Endothelial cell of umbilical vein (primary cell): ENCODE measurements around the gene THOP1. TPM values are rescaled to one million over a fixed set of nuclear protein-coding genes. Genes with fewer than 3 reads are reported as not detected.

Source experiments
- Bru-seq: library from RNA; stranded (reverse); fragments of 400-500 nt; gene quantifications from one replicate; lab custom pipeline; 2021; lab: Mats Ljungman, UMichigan
- BruChase-seq, 2 experiments: library from RNA; stranded (reverse); fragments of 400-500 nt; gene quantifications; one replicate each; lab custom pipeline; 2021; lab: Mats Ljungman, UMichigan
- BruUV-seq: library from RNA; stranded (reverse); fragments of 400-500 nt; replicated peaks from 2 replicates; lab custom pipeline; 2021; lab: Mats Ljungman, UMichigan
- CTCF ChIA-PET: fragments of 300-600, 350-600 bp; sonication (Branson Sonifier 250); formaldehyde crosslinking; loops from one replicate; lab custom pipeline; 2021; ENCODE audit warnings: antibody characterized with exemption, inconsistent platforms; lab: Charles Lee
- POLR2A ChIA-PET: fragments of 300-600, 350-600 bp; sonication (Branson Sonifier 250); formaldehyde crosslinking; loops from one replicate; lab custom pipeline; 2021; ENCODE audit warnings: antibody characterized with exemption, inconsistent platforms; lab: Charles Lee
- DNase-seq: peaks from one replicate; pipeline ENCODE4 v3.0.0-alpha.2; 2011; ENCODE audit warnings: low read depth, low spot score
- FAIRE-seq: peaks from 2 replicates; lab custom pipeline; 2011; peaks lifted over from hg19 to GRCh38; lab: Jason Lieb, UNC
- H2AFZ ChIP-seq: 2 replicates; pipeline ENCODE4 v1.6.0; 2012; ENCODE audit warnings: low read depth, low read length, control low read depth, inconsistent platforms
- H3K27ac ChIP-seq: 2 replicates; pipeline ENCODE4 v1.5.1; 2011; ENCODE audit warnings: low read depth, mild to moderate bottlenecking, control low read depth, low read length, moderate library complexity; ENCODE audit not compliant: insufficient read depth
- H3K27me3 ChIP-seq, 2 experiments: 2 replicates each; pipeline versions ENCODE4 v1.6.0 to v1.6.1; 2011; ENCODE audit warnings: low read length in 2 of 2, mixed read lengths in 1 of 2; ENCODE audit not compliant: control insufficient read depth in 2 of 2, insufficient read depth in 2 of 2
- H3K36me3 ChIP-seq, 2 experiments: 2 replicates in 1 of 2; 3 replicates in 1 of 2; pipeline ENCODE4 v1.5.1; 2011; ENCODE audit warnings: low read length in 2 of 2, mild to moderate bottlenecking in 1 of 2, moderate library complexity in 1 of 2; ENCODE audit not compliant: control insufficient read depth in 2 of 2, insufficient read depth in 2 of 2; ENCODE audit errors: extremely low read depth in 1 of 2
- H3K4me1 ChIP-seq: 3 replicates; pipeline ENCODE4 v1.5.1; 2011; ENCODE audit warnings: mild to moderate bottlenecking, low read length; ENCODE audit not compliant: control insufficient read depth, insufficient read depth; ENCODE audit errors: extremely low read depth
- H3K4me2 ChIP-seq: 2 replicates; pipeline ENCODE4 v1.6.1; 2011; ENCODE audit warnings: low read length, control low read depth, mixed read lengths; ENCODE audit not compliant: insufficient read depth
- H3K4me3 ChIP-seq, 3 experiments: fragments of 200-600 bp in 1 of 3; sonication (generic), shearing (Covaris generic) in 1 of 3; replicated peaks in 1 of 3; 2 replicates each; pipeline ENCODE4 v1.5.1; 2011 to 2016; ENCODE audit warnings: control low read depth in 3 of 3, low read length in 3 of 3, mild to moderate bottlenecking in 2 of 3, inconsistent platforms in 1 of 3, low read depth in 1 of 3, moderate library complexity in 1 of 3; ENCODE audit not compliant: insufficient read depth in 1 of 3
- H3K79me2 ChIP-seq: 2 replicates; pipeline ENCODE4 v1.6.0; 2012; ENCODE audit warnings: low read length, inconsistent platforms; ENCODE audit not compliant: control insufficient read depth, insufficient read depth
- H3K9ac ChIP-seq: replicated peaks from 2 replicates; pipeline ENCODE3; 2011; ENCODE audit warnings: low read length, control low read depth; ENCODE audit not compliant: insufficient read depth; ENCODE audit errors: extremely low read depth
- H3K9me1 ChIP-seq: replicated peaks from 3 replicates; pipeline ENCODE4 v1.6.0; 2011; ENCODE audit warnings: mild to moderate bottlenecking, low read length; ENCODE audit not compliant: control insufficient read depth, insufficient read depth; ENCODE audit errors: extremely low read depth
- H3K9me3 ChIP-seq: replicated peaks from 2 replicates; pipeline ENCODE4 v1.5.1; 2012; ENCODE audit warnings: low read length, inconsistent platforms; ENCODE audit not compliant: control insufficient read depth, insufficient read depth
- H4K20me1 ChIP-seq: replicated peaks from 2 replicates; pipeline ENCODE3; 2011; ENCODE audit warnings: mild to moderate bottlenecking, low read length; ENCODE audit not compliant: control insufficient read depth, insufficient read depth; ENCODE audit errors: extremely low read depth
- GATA2 ChIP-seq: IDR thresholded peaks from 2 replicates; pipeline ENCODE4 v1.7.0; 2011; ENCODE audit warnings: low read depth, mild to moderate bottlenecking, moderate library complexity, mixed read lengths, low read length; ENCODE audit not compliant: insufficient read length, insufficient read depth
- JUN ChIP-seq: IDR thresholded peaks from 2 replicates; pipeline ENCODE4 v1.6.1; 2011; ENCODE audit warnings: borderline replicate concordance, low read depth; ENCODE audit not compliant: insufficient read length, insufficient read depth
- MYC ChIP-seq: IDR thresholded peaks from one replicate; pipeline ENCODE4 v1.6.1; 2011; ENCODE audit warnings: mild to moderate bottlenecking, low read depth, low read length
- POLR2A ChIP-seq: IDR thresholded peaks from 2 replicates; pipeline ENCODE4 v1.6.1; 2012; ENCODE audit warnings: low read depth, mild to moderate bottlenecking, control low read depth, low read length
- POLR2AphosphoS5 ChIP-seq: IDR thresholded peaks from 2 replicates; pipeline ENCODE4 v1.6.1; 2012; ENCODE audit warnings: low read depth, mild to moderate bottlenecking, control low read depth, low read length, moderate library complexity; ENCODE audit not compliant: insufficient read depth
- dilution Hi-C: fragments of 300-500 bp; cut with MboI; formaldehyde crosslinking; loops from one replicate; pipeline ENCODE4 v1.15.0; 2019; ENCODE audit warnings: low sequenced_read_pairs; ENCODE audit not compliant: extremely low pct_ligation_motif_present
- intact Hi-C: fragments of 100-400 bp; cut with micrococcal nuclease; formaldehyde crosslinking; loops from one replicate; pipeline ENCODE4 v1.10.0; 2022
- long read RNA-seq: library from polyadenylated mRNA; stranded (forward); transcript quantifications from one replicate; pipeline ENCODE4 v2.0.0, GENCODE V29; 2021
- polyA minus RNA-seq, 3 experiments: library from RNA; depleted of rRNA, polyadenylated mRNA; stranded (reverse); fragments of >200 nt; gene quantifications; 1 replicate in 1 of 3; 2 replicates in 2 of 3; pipeline ENCODE4 v1.2.3, GENCODE V29; 2011
- polyA plus RNA-seq, 4 experiments: library from polyadenylated mRNA; depleted of rRNA in 3 of 4; stranded (reverse) in 3 of 4; unstranded in 1 of 4; fragments of >200 nt; gene quantifications; 2 replicates each; pipeline versions ENCODE4 v1.2.1 to v1.2.3, GENCODE V29; 2011 to 2012; ENCODE audit warnings: missing spikeins in 1 of 4
- total RNA-seq: library from RNA; stranded (reverse); gene quantifications from 2 replicates; pipeline ENCODE4 v1.2.3, GENCODE V29; 2021
- TF ChIP-seq, protein P1 (sequence below): IDR thresholded peaks from 2 replicates; pipeline ENCODE4 v1.6.1; 2011; ENCODE audit not compliant: insufficient read depth, insufficient read length

THOP1 gene
- total RNA-seq (108 and 115 TPM in 2 replicates), polyA plus RNA-seq (82.8 and 88.0 TPM in 2 replicates), polyA minus RNA-seq (55.0 and 69.8 TPM in 2 replicates), Bru-seq, nascent RNA (percentile 56 among the genes with signal in this experiment), BruChase-seq, experiment 1, labeled RNA remaining after a 6-hour chase (percentile 65 among the genes with signal in this experiment), BruChase-seq, experiment 2, labeled RNA remaining after a 2-hour chase (percentile 60 among the genes with signal in this experiment)
- polyA plus RNA-seq (2011; cell fraction: cytosol; rRNA removed), result 75.2 and 90.1 TPM in 2 replicates
- polyA plus RNA-seq (2011; cell fraction: nucleus; rRNA removed), result 124 and 136 TPM in 2 replicates
- 93.9 and 96.4 TPM in 2 replicates for polyA plus RNA-seq (2012)
- 149 TPM for polyA minus RNA-seq (2011; cell fraction: cytosol; rRNA and poly(A)+ RNA removed)
- 31.6 and 31.7 TPM in 2 replicates for polyA minus RNA-seq (2011; cell fraction: nucleus; rRNA and poly(A)+ RNA removed)
- long read RNA-seq, full-length matches to known transcripts, result 124 of 167 reads
- long read RNA-seq, partial matches to known transcripts, result 29 of 167 reads
- long read RNA-seq, other reads (novel, unspliced or antisense), result 14 of 167 reads

DNA sequence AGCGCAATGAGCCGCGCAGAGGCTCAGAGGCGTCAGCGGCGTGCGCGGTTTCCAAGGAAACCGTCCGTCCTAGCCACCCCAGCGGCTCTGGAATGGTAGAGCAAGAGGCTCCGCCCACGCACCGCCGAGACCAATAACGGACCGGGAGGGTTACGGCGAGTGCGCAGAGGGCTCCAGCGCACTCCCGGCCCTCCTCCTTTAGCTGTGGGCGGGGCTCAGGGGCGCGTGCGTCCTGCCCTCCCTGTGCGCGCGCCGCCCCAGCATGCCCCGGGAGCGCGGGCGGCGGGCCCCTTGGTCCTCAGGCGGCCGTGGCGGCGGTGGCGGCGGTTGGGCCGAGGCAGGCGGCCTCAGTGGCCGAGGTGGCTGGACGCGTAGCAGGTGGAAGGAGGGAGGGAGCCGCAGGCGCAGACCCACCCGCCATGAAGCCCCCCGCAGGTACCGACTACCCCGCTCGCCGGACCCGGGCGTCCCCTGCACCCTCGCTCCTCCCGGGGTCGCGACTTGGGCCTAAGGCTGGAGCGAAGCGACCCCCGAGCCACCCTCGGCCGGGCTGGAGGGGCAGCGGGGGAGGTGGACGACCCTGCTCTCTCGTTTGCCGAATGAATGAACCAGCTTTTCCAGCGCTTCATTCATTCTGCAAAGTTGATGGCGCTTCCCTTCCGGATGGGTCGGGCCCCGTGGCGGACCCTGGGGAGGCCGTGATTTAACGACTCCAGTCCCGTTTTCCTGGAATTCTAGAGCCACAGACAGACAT, at the start of gene THOP1:
Gene THOP1 (plus strand): TSS at position 260 of the 754 bp plus-strand sequence. CDS start 160 bp downstream, at position 420.
- Histone ChIP-seq H4K20me1 (no peaks in the 10 kb centered on the region), H3K36me3 (peaks cover 0 to under 1% of the 10 kb centered on the region in 2 experiments), H3K9me3 (no peaks in the 10 kb centered on the region), H3K79me2 (peaks cover 61% of the 10 kb centered on the region), H3K4me3 (peak within 1 kb of the TSS; percentile 82 to 95 (median 89)), H3K4me1 (peaks cover 24% of the 10 kb centered on the region), H3K27ac (peak within 1 kb of the TSS; percentile 35), H3K27me3 (no peaks in the 10 kb centered on the region), H3K9me1 (no peaks in the 10 kb centered on the region), H3K4me2 (peak within 1 kb of the TSS; percentile 85), H2AFZ (peak within 1 kb of the TSS; percentile 78), H3K9ac (peak within 1 kb of the TSS; percentile 84)
- dilution Hi-C loops, result no loop called here
- TF ChIP-seq JUN, result no peak
- no peak for TF ChIP-seq GATA2
- peak; percentile 93 for TF ChIP-seq POLR2AphosphoS5
- no peak for TF ChIP-seq MYC
- TF ChIP-seq, protein P1, sequence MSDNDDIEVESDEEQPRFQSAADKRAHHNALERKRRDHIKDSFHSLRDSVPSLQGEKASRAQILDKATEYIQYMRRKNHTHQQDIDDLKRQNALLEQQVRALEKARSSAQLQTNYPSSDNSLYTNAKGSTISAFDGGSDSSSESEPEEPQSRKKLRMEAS, result peak; percentile 22
- peak; percentile 81 for TF ChIP-seq POLR2A
- FAIRE-seq (peak; percentile 97), DNase-seq (peak; percentile 99)
- TSS peak; percentile 28 for BruUV-seq
- ChIA-PET CTCF (interaction anchor here (1.0 to 2.0 kb wide), 7 partner anchors 14 to 323 kb away, joined by 3 to 7 read pairs (median 4); partner anchors contain the start of genes ZNF554 and ZNF555), POLR2A (no interaction called here)
- intact Hi-C loops, result loop anchor here (1.0 kb wide), 1 partner anchor 165 kb away; no protein-coding TSS in a partner anchor
